ENCODE results near the gene HMGB1. TPM values are rescaled to one million over a fixed set of nuclear protein-coding genes. Genes with fewer than 3 reads are reported as not detected.
A peak's percentile ranks its signal among the peaks of the same experiment; 100 is the strongest.

HMGB1 gene
- total and polyA plus RNA-seq, 7 donors = 212 to 519 (median 317) TPM

DNA sequence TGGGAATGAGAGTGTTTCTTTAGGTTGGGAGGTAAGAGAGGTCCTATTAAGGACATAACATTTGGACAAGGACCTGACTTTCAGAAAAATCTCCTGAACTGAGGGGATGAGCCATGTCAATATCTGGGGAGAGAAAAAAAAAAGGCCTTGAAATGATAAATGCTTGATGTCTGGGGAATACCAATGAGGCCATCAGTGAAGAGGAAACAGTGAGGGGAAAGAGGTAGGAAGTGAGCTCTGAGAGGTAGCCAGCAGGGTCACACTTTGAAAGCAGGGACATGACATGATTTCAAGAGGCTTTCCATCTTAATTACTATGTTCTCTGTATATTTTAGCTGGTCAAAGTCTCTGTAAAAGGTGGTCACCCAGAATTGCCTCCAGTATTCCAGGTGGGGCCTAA, 53.4 kb downstream of the HMGB1 start:
- H3K27ac ChIP-seq = no peak overlapping the region
- H3K4me3 ChIP-seq = no peak overlapping the region
- no peaks in the 10 kb centered on the region for H3K36me3 ChIP-seq
- no peak for DNase-seq
- intact Hi-C loops (cut with DNase I) = no loop called here
- TF ChIP-seq POLR2AphosphoS5 (IDR thresholded peaks at IDR 0.05) (no peak), POLR2A (IDR thresholded peaks at IDR 0.05) (no peak), EP300 (IDR thresholded peaks at IDR 0.05) (no peak), CTCF (IDR thresholded peaks at IDR 0.05) (no peak)
- no peaks in the 10 kb centered on the region for H3K9me3 ChIP-seq
- H3K27me3 ChIP-seq = no peaks in the 10 kb centered on the region
- peaks cover 0 to 23% (median 20%) of the 10 kb centered on the region in 4 donors for H3K4me1 ChIP-seq

DNA sequence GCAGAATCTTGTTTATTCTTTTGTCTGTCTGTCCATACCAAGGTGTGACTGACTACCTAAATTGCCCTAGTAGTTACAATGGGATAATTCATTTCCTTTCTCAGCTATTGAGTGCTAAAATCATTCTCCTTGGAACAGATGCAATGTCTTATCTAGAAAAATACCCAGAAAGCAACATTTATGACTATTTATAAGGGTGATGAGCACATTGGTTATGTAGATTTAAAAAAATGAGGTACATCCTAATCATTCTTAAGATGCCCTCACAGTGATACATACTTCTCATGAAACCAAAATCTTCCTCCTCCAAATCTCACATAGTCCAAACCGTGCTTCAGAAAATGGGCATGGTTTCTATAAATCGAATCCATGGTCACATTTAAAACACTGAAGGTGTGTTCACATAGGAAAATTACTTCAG, 55.0 kb downstream of the HMGB1 start:
- no peaks in the 10 kb centered on the region for H3K9me3 ChIP-seq
- TF ChIP-seq EP300 (IDR thresholded peaks at IDR 0.05) = no peak
- no peak for TF ChIP-seq POLR2A (IDR thresholded peaks at IDR 0.05)
- TF ChIP-seq CTCF (IDR thresholded peaks at IDR 0.05) = no peak
- TF ChIP-seq POLR2AphosphoS5 (IDR thresholded peaks at IDR 0.05) = no peak

GRCh38 chr13:30409886-30410704, 55.6 kb downstream of the HMGB1 start:
- H3K4me3 ChIP-seq = no peak overlapping the region
- peak overlapping the region; percentile 84 to 91 (median 88) for H3K27ac ChIP-seq
- H3K27me3 ChIP-seq = no peaks in the 10 kb centered on the region
- peak; percentile 83 for DNase-seq
- TF ChIP-seq POLR2AphosphoS5 (IDR thresholded peaks at IDR 0.05) (peak in 1 of 4 donors; percentile 9), CTCF (IDR thresholded peaks at IDR 0.05) (no peak)
- peaks cover 0 to 23% (median 20%) of the 10 kb centered on the region in 4 donors for H3K4me1 ChIP-seq
- intact Hi-C loops (cut with DNase I) = loop anchor here (5.0 kb wide), 3 partner anchors 207 to 283 kb away; partner anchors contain the start of gene USPL1
- no peaks in the 10 kb centered on the region for H3K36me3 ChIP-seq
- 81 to 84% methylated on average over 13 of the region's 13 CpGs for WGBS, 2 donors
- no peaks in the 10 kb centered on the region for H3K9me3 ChIP-seq

More for the DNA sequence above, 55.0 kb downstream of the HMGB1 start:
- DNase-seq = no peak
- Histone ChIP-seq H3K4me1 (peaks cover 0 to 23% (median 20%) of the 10 kb centered on the region in 4 donors), H3K27me3 (no peaks in the 10 kb centered on the region), H3K27ac (peak overlapping the region; percentile 84 to 91 (median 88)), H3K36me3 (no peaks in the 10 kb centered on the region), H3K4me3 (no peak overlapping the region)
- 80 to 93% methylated on average over 2 of the region's 2 CpGs for WGBS, 2 donors
- intact Hi-C loops (cut with DNase I) = no loop called here

DNA sequence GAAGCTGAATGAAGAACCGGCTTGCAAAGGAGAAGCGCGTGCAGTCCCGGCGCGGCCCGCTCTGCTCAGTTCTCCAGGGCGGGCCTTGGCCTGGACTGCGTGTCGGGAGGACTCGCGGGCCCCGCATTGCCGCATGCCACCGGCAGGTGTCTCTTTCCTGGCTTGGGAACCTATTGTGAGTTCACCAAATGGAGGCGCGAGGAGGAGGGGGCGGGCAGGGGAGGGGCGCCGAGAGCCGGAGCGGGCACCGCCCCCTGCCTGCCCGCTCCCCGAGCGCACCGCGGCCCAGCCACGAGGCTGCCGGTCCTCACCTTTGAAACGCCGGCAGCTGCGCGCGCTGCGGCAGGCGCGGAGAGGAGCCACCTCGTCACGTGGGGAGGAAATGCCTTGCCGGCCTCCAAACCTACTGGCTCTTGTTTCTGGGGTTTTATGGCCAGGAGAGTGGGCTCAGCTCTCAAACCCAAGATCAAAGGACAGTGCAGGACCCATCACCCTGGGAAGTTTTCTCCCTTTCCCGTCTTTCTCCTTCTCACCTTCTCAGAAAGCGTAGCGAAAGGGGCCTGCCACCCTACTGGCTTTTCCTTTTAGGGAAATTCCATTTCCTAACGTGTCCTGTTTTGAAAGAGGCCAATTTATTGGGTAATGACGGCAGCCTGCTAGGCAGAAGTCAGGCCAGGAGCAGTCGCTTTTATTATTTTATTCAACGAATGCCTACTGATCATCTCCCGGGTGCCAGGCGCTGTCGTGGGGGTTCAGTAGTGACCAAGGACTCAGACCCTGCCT, 57.2 kb downstream of the HMGB1 start:
- intact Hi-C loops (cut with DNase I) = loop anchor here (1.0 to 5.0 kb wide), 6 partner anchors 13 to 281 kb away; partner anchors contain the start of gene USPL1
- peak overlapping the region; percentile 2 to 42 (median 32) for H3K4me3 ChIP-seq
- TF ChIP-seq POLR2AphosphoS5 (IDR thresholded peaks at IDR 0.05) = peak; percentile 37 to 74 (median 67)
- TF ChIP-seq POLR2A (IDR thresholded peaks at IDR 0.05) = no peak
- TF ChIP-seq EP300 (IDR thresholded peaks at IDR 0.05) = peak in 1 of 4 donors; percentile 14
- TF ChIP-seq CTCF (IDR thresholded peaks at IDR 0.05) = peak; percentile 59 to 90 (median 71)
- H3K4me1 ChIP-seq = peaks cover 0 to 23% (median 20%) of the 10 kb centered on the region in 4 donors
- WGBS, 2 donors = 16 to 17% methylated on average over 51 of the region's 51 CpGs
- peak overlapping the region; percentile 84 to 91 (median 88) for H3K27ac ChIP-seq
- H3K36me3 ChIP-seq = no peaks in the 10 kb centered on the region
- H3K9me3 ChIP-seq = no peaks in the 10 kb centered on the region
- H3K27me3 ChIP-seq = no peaks in the 10 kb centered on the region
- peak; percentile 98 for DNase-seq
